Mononuclear cell (primary cell): ENCODE results near the gene TBX2. TPM values are rescaled to one million over a fixed set of nuclear protein-coding genes. Genes with fewer than 3 reads are reported as not detected.

Source experiments
- H3K27me3 ChIP-seq: 2 replicates; pipeline ENCODE4 v1.6.0; 2011; ENCODE audit warnings: low read length, control low read depth; ENCODE audit not compliant: insufficient read depth
- H3K4me1 ChIP-seq: 2 replicates; pipeline ENCODE4 v1.5.1; 2011; ENCODE audit warnings: mild to moderate bottlenecking, low read length, control low read depth; ENCODE audit not compliant: insufficient read depth
- H3K4me3 ChIP-seq: 2 replicates; pipeline ENCODE4 v1.5.1; 2011; ENCODE audit warnings: mild to moderate bottlenecking, low read length, moderate library complexity
- H3K9me3 ChIP-seq: 2 replicates; pipeline ENCODE4 v1.5.1; 2011; ENCODE audit warnings: low read depth, mild to moderate bottlenecking, control low read depth, low read length
- total RNA-seq: library from RNA; depleted of rRNA; stranded (reverse); fragments of >200 nt; gene quantifications from one replicate; pipeline ENCODE4 v1.2.3, GENCODE V29; 2012

The TBX2 gene
- total RNA-seq, 1 donor: 0.10 TPM

GRCh38 chr17:61380836-61381525 lies 18.7 kb upstream of the TBX2 start:
- H3K4me3 ChIP-seq: no peak overlapping the region
- no peaks in the 10 kb centered on the region for H3K9me3 ChIP-seq
- no peaks in the 10 kb centered on the region for H3K4me1 ChIP-seq
- no peaks in the 10 kb centered on the region for H3K27me3 ChIP-seq

DNA sequence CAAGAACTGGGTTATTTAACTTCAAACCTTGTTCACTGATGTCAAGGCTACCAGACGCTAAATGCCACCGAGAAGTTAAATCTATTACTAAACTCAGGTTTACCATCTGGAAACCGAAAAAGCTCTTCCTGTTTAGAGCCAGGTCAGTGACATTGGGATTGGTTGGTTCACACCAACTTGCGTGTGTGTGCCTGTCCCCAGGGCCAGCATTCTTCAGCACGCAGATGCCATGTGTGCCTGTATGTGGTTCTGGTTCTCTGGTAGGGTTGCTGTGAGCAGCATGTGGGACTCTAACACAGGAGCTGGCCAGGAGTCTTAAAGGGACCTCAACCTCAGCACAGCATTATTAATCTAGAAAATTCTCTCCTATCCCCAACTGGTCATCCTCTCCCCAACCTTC lies 18.1 kb upstream of the TBX2 start:
- Histone ChIP-seq H3K4me3 (no peak overlapping the region), H3K9me3 (no peaks in the 10 kb centered on the region), H3K27me3 (no peaks in the 10 kb centered on the region), H3K4me1 (no peaks in the 10 kb centered on the region)

- Histone ChIP-seq H3K4me1 (no peaks in the 10 kb centered on the region), H3K9me3 (no peaks in the 10 kb centered on the region), H3K4me3 (no peak overlapping the region), H3K27me3 (no peaks in the 10 kb centered on the region)
Measured at GRCh38 chr17:61382796-61383688, 16.6 kb upstream of the TBX2 start.

- H3K4me3 ChIP-seq: no peak overlapping the region
- no peaks in the 10 kb centered on the region for H3K9me3 ChIP-seq
- no peaks in the 10 kb centered on the region for H3K4me1 ChIP-seq
- no peaks in the 10 kb centered on the region for H3K27me3 ChIP-seq
Measured at GRCh38 chr17:61383689-61384201, 15.9 kb upstream of the TBX2 start.

- H3K4me1 ChIP-seq: no peaks in the 10 kb centered on the region
Measured at GRCh38 chr17:61384354-61384691, 15.3 kb upstream of the TBX2 start.

GRCh38 chr17:61384692-61385576 lies 14.7 kb upstream of the TBX2 start:
- Histone ChIP-seq H3K4me3 (no peak overlapping the region), H3K4me1 (no peaks in the 10 kb centered on the region), H3K27me3 (no peaks in the 10 kb centered on the region), H3K9me3 (no peaks in the 10 kb centered on the region)

More at GRCh38 chr17:61384354-61384691, 15.3 kb upstream of the TBX2 start:
- H3K27me3 ChIP-seq: no peaks in the 10 kb centered on the region
- no peak overlapping the region for H3K4me3 ChIP-seq
- H3K9me3 ChIP-seq: no peaks in the 10 kb centered on the region

DNA sequence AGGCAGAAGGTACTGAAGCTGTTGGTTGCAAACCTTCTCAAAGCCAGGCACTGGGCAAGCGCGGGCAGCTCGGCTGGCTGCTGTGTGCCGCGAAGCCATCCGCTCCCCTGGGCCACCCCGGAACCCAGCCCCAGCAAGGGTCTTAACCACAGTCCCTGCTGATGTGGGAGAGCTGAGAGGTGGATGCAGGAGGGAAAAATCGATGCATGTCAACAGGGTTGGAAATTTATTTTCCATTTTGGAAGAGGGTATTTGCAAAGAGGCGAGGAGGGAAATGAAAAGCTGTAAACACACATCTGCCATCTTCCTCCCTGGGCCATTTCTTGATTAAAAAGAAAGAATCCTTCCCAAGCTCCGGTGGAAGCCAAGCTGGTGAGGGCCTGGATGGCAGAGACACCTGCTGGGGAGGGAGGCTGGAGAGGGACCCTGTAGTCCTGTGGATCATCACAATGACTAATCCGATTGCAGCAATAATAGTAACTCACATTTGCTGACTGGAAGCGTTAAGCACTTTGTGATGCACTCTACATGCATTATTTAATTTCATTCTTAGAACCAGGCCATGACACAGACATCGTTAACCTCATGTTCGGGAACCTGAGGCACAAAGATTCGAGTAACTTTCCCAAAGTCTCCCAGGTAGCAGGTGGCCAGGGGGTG lies 13.9 kb upstream of the TBX2 start:
- Histone ChIP-seq H3K4me3 (no peak overlapping the region), H3K27me3 (no peaks in the 10 kb centered on the region), H3K9me3 (no peaks in the 10 kb centered on the region), H3K4me1 (no peaks in the 10 kb centered on the region)

- no peak overlapping the region for H3K4me3 ChIP-seq
- H3K9me3 ChIP-seq: no peaks in the 10 kb centered on the region
- no peaks in the 10 kb centered on the region for H3K4me1 ChIP-seq
- no peaks in the 10 kb centered on the region for H3K27me3 ChIP-seq
Measured at GRCh38 chr17:61386251-61386650, 13.4 kb upstream of the TBX2 start.

DNA sequence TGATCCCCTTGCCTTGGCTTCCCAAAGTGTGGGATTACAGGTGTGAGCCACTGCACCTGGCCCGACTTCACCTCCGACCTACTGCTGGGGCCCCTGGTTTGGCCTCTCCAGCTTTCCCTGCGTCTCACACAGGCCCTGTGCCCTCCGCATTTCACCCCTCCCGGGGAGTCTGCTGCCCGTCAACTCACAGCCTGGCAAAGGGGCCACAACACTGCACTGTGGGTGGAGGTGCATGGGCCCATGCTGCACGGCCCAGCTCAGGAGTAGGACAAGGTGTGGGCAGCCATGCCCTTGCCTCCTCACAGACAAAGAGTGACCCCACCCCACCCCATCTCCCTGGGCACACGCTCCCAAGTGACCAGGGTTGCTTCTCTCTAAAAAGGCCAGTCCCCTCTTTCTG lies 12.6 kb upstream of the TBX2 start:
- Histone ChIP-seq H3K9me3 (no peaks in the 10 kb centered on the region), H3K4me1 (no peaks in the 10 kb centered on the region), H3K4me3 (no peak overlapping the region), H3K27me3 (no peaks in the 10 kb centered on the region)

- H3K9me3 ChIP-seq: no peaks in the 10 kb centered on the region
- no peaks in the 10 kb centered on the region for H3K4me1 ChIP-seq
- no peaks in the 10 kb centered on the region for H3K27me3 ChIP-seq
- no peak overlapping the region for H3K4me3 ChIP-seq
Measured at GRCh38 chr17:61387511-61388305, 11.9 kb upstream of the TBX2 start.

- Histone ChIP-seq H3K27me3 (no peaks in the 10 kb centered on the region), H3K9me3 (no peaks in the 10 kb centered on the region), H3K4me1 (no peaks in the 10 kb centered on the region), H3K4me3 (no peak overlapping the region)
Measured at GRCh38 chr17:61388561-61389356, 10.9 kb upstream of the TBX2 start.

GRCh38 chr17:61389670-61390478 lies 9.8 kb upstream of the TBX2 start:
- Histone ChIP-seq H3K4me3 (no peak overlapping the region), H3K4me1 (no peaks in the 10 kb centered on the region), H3K27me3 (peaks cover 1% of the 10 kb centered on the region), H3K9me3 (no peaks in the 10 kb centered on the region)

GRCh38 chr17:61390479-61390791 lies 9.2 kb upstream of the TBX2 start:
- H3K27me3 ChIP-seq: peaks cover 7% of the 10 kb centered on the region
- H3K9me3 ChIP-seq: no peaks in the 10 kb centered on the region
- H3K4me3 ChIP-seq: no peak overlapping the region
- H3K4me1 ChIP-seq: no peaks in the 10 kb centered on the region
